Inferior parietal cortex (tissue), 1 donor: ENCODE data around the gene PDIK1L.

Experiments
- DNase-seq: peaks from one replicate; pipeline ENCODE4 v3.0.0-alpha.2; 2016; ENCODE audit errors: extremely low spot score

The PDIK1L gene

GRCh38 chr1:26170472-26170821, 58.8 kb downstream of the PDIK1L start:
- DNase-seq = no peak

- DNase-seq = no peak
Measured at GRCh38 chr1:26171084-26172072, 59.8 kb downstream of the PDIK1L start, which contains the start of gene ZNF593OS. Gene ZNF593OS (minus strand): TSS chr1:26171832. CDS start chr1:26171661, 171 bp downstream.
